ENCODE measurements around the gene COL6A3.

The COL6A3 gene

GRCh38 chr2:237413777-237414661 is at the start of gene COL6A3:
TSS of gene COL6A3 (minus strand) at chr2:237414164. CDS start at chr2:237396817, 17,347 bp downstream.
- no peak for DNase-seq

- no peak for DNase-seq
Observed at GRCh38 chr2:237459741-237460174, 45.8 kb upstream of the COL6A3 start.

- no peak for DNase-seq
Observed at GRCh38 chr2:237459226-237459625, 45.3 kb upstream of the COL6A3 start.

- no peak for DNase-seq
Observed at GRCh38 chr2:237458519-237458918, 44.6 kb upstream of the COL6A3 start.

GRCh38 chr2:237457388-237457941 is 43.5 kb upstream of the COL6A3 start:
- DNase-seq: no peak

- no peak for DNase-seq
Observed at GRCh38 chr2:237456200-237456843, 42.4 kb upstream of the COL6A3 start.

- no peak for DNase-seq
Observed at GRCh38 chr2:237455764-237456163, 41.8 kb upstream of the COL6A3 start.

- DNase-seq: no peak
Observed at GRCh38 chr2:237453671-237454070, 39.7 kb upstream of the COL6A3 start.

GRCh38 chr2:237452861-237453260 is 38.9 kb upstream of the COL6A3 start:
- DNase-seq: no peak

- no peak for DNase-seq
Observed at GRCh38 chr2:237451643-237452469, 37.9 kb upstream of the COL6A3 start.

GRCh38 chr2:237450583-237450982 is 36.6 kb upstream of the COL6A3 start:
- DNase-seq: no peak

GRCh38 chr2:237450108-237450507 is 36.1 kb upstream of the COL6A3 start:
- DNase-seq: no peak

GRCh38 chr2:237449193-237449881 is 35.4 kb upstream of the COL6A3 start:
- no peak for DNase-seq

- no peak for DNase-seq
Observed at GRCh38 chr2:237448626-237449025, 34.7 kb upstream of the COL6A3 start.

GRCh38 chr2:237448171-237448570 is 34.2 kb upstream of the COL6A3 start:
- no peak for DNase-seq

GRCh38 chr2:237447496-237447895 is 33.5 kb upstream of the COL6A3 start:
- DNase-seq: no peak

- DNase-seq: no peak
Observed at GRCh38 chr2:237446338-237446665, 32.3 kb upstream of the COL6A3 start.

- DNase-seq: no peak
Observed at GRCh38 chr2:237445611-237446337, 31.8 kb upstream of the COL6A3 start.

- DNase-seq: no peak
Observed at GRCh38 chr2:237444071-237444470, 30.1 kb upstream of the COL6A3 start.

GRCh38 chr2:237441605-237442274 is 27.8 kb upstream of the COL6A3 start:
- DNase-seq: no peak

GRCh38 chr2:237440819-237441281 is 26.9 kb upstream of the COL6A3 start:
- no peak for DNase-seq

Measured in NK-92 treated with Interleukin-12 subunit alpha and Interleukin-12 subunit beta, amount 100 ng/mL, for 24 hours (cell line).